GM10248 (cell line): ENCODE results near the gene FAM222B.

Experiments
- CTCF ChIA-PET: fragments of 300-600 bp; sonication (Branson Sonifier 250); formaldehyde crosslinking; extraction: SDS; loops from one replicate; lab custom pipeline; 2021; ENCODE audit warnings: antibody characterized with exemption; lab: Yijun Ruan, JAX
- POLR2A ChIA-PET: fragments of 350-650 bp; sonication (Branson Sonifier 250); formaldehyde crosslinking; extraction: SDS; loops from one replicate; lab custom pipeline; 2020; ENCODE audit warnings: antibody characterized with exemption; lab: Yijun Ruan, JAX
- DNase-seq: peaks from one replicate; pipeline ENCODE4 v3.0.0; 2012; ENCODE audit errors: extremely low spot score
- TF ChIP-seq, protein P1 (sequence below): IDR thresholded peaks from 2 replicates; pipeline ENCODE4 v1.5.1; 2012; ENCODE audit warnings: mild to moderate bottlenecking, low read depth; ENCODE audit errors: extremely low read depth, missing control alignments, control extremely low read depth

FAM222B gene

DNA sequence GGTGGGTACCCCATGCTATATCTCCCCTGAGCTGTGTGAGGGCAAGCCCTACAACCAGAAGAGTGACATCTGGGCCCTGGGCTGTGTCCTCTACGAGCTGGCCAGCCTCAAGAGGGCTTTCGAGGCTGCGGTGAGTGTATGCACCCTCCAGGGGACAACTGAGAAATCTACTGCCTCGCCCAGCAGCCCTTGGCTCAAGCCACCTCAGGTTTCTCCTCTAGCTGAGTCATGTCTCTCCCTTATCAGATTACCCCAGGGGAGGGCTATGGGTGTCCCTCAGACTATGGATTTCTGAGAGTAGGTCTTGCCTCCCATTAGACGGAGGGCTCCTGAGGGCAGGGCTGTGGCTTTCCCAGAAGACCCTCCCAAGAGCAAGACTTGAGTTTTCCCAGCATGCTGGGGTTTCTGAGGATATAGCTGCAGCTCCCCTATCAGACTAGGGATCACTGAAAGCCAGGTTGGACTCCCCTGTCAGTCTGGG is 107.3 kb downstream of the FAM222B start:
- CTCF ChIA-PET: interaction anchor here (1.2 to 1.6 kb wide), 5 partner anchors 8 to 162 kb away, joined by 3 to 20 read pairs (median 4); partner anchors contain the start of genes FLOT2, RPL23A, TLCD1 and TRAF4
- TF ChIP-seq, protein P1, sequence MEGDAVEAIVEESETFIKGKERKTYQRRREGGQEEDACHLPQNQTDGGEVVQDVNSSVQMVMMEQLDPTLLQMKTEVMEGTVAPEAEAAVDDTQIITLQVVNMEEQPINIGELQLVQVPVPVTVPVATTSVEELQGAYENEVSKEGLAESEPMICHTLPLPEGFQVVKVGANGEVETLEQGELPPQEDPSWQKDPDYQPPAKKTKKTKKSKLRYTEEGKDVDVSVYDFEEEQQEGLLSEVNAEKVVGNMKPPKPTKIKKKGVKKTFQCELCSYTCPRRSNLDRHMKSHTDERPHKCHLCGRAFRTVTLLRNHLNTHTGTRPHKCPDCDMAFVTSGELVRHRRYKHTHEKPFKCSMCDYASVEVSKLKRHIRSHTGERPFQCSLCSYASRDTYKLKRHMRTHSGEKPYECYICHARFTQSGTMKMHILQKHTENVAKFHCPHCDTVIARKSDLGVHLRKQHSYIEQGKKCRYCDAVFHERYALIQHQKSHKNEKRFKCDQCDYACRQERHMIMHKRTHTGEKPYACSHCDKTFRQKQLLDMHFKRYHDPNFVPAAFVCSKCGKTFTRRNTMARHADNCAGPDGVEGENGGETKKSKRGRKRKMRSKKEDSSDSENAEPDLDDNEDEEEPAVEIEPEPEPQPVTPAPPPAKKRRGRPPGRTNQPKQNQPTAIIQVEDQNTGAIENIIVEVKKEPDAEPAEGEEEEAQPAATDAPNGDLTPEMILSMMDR: no peak
- no peak for DNase-seq
- POLR2A ChIA-PET: interaction anchor here (1.3 to 1.6 kb wide), 2 partner anchors 8 to 9 kb away, joined by 6 read pairs; partner anchors contain the start of genes TLCD1 and TRAF4

DNA sequence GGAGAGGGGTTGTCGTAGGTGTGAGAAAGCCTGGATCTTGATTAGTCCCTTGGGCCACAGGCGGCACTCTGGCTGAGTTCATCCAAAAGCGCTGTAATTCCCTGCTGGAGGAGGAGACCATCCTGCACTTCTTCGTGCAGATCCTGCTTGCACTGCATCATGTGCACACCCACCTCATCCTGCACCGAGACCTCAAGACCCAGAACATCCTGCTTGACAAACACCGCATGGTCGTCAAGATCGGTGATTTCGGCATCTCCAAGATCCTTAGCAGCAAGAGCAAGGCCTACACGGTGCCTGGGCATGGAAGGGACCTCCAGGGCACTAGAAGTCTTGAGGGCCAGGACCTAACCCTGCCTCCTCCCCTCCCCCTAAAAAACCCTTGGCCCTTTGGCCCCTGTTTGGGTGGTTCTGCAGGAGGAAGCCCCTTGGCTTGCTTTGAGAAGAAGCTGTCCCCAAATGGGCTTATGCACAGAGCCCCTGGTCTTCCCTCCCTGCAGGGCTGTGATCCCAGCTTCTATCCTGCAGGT is 107.8 kb downstream of the FAM222B start:
- CTCF ChIA-PET: interaction anchor here (1.2 to 1.6 kb wide), 5 partner anchors 8 to 163 kb away, joined by 3 to 20 read pairs (median 4); partner anchors contain the start of genes FLOT2, RPL23A, TLCD1 and TRAF4
- POLR2A ChIA-PET: interaction anchor here (1.3 to 1.6 kb wide), 2 partner anchors 8 kb away, joined by 6 read pairs; partner anchors contain the start of genes TLCD1 and TRAF4
- no peak for DNase-seq
- TF ChIP-seq, protein P1: no peak

DNA sequence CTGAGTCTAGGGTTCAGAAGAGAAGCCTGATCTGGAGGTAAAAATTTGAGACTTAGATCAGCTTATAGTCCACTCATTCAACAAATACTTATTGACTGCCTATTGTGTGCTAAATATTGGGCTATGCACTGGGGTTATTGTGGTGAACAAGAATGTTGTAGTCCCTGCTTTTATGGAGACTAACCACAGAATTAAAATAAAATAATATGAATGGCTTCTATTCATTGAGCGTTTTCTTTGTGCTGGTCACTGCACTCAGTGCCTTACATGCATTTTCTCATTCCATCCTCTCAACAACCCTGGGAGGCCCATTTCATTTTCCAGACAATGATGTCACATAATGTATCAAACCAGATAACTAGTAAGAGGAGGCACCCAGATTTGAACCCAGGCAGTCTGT is 109.2 kb downstream of the FAM222B start:
- TF ChIP-seq, protein P1: no peak
- no peak for DNase-seq
- CTCF ChIA-PET: interaction anchor here (0.6 to 3.9 kb wide), 4 partner anchors 9 to 169 kb away, joined by 3 to 13 read pairs (median 3); no protein-coding TSS in a partner anchor
- POLR2A ChIA-PET: interaction anchor here (0.6 kb wide), 1 partner anchor 21 kb away, joined by 4 read pairs; no protein-coding TSS in a partner anchor

DNA sequence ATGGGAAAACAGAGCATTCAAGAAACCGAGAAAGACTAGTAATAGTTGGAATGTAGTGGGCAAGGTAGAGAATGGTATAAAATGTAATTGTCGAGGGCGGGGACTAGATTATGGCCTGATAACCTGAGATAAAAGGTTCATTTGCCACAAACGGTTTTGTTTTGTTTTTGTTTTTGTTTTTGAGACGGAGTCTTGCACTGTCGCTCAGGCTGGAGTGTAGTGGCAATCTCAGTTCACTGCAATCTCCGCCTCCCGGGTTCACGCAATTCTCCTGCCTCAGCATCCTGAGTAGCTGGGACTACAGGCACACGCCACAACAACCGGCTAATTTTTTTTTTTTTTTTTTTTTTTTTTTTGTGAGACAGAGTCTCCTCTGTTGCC is 112.7 kb downstream of the FAM222B start:
- DNase-seq: no peak
- ChIA-PET CTCF (interaction anchor here (0.8 to 7.0 kb wide), 3 partner anchors 9 to 32 kb away, joined by 3 to 472 read pairs (median 68); partner anchors contain the start of gene TRAF4), POLR2A (interaction anchor here (1.0 to 2.5 kb wide), 2 partner anchors 10 kb away, joined by 3 to 20 read pairs; partner anchors contain the start of gene RPL23A)
- TF ChIP-seq, protein P1: no peak

DNA sequence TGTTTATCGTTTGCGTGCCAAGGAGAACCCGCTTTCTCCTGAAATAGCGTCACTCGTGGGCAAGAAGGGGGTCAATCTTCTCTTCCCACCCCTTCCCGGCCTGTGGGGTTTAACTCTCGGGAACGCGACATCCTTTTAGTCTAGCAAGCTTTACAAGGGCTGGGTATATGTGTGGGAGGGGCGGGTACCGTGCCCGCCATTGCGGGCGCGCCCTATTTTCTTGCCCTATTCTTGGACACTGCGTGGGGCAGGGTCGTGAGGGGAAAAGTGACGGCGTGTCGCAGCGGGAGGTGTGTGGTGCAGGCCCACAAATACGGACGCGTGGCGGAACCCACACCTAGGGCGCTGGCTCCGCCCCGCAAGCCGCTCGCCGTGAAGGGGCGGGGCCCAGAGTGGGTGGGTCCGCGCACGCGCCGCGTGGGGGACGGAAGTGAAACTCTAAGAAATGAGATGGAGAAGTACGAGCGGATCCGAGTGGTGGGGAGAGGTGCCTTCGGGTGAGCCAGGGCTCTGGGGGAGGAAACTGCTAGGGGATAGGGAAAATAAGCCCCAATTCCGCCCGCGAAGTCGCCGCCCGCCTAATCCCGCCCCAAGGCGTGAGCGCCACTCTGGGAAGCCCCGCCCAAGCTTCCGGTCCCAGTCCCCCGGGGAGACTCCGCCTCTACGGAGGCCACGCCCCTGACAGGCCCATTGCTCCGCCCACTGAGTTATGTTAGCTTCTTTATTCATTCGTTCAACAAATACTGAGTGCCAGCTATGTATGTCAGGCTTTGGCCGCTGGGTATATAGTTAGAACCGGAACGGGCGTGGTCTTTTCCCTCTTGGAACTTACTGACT is 114.0 kb downstream of the FAM222B start, which contains the start of gene NEK8:
TSS of gene NEK8 (plus strand) at position 425 of the 837 bp plus-strand sequence. CDS start at position 451, 26 bp downstream.
- POLR2A ChIA-PET: interaction anchor here (0.6 to 3.8 kb wide), 8 partner anchors 9 to 113 kb away, joined by 3 to 90 read pairs (median 12); partner anchors contain the start of genes FAM222B, PROCA1, RPL23A and TRAF4
- TF ChIP-seq, protein P1: no peak
- CTCF ChIA-PET: interaction anchor here (1.0 to 7.0 kb wide), 19 partner anchors 8 to 389 kb away, joined by 3 to 472 read pairs (median 13); partner anchors contain the start of genes BLTP2, DHRS13, PHF12 and PROCA1
- peak; percentile 89 for DNase-seq
